ENCODE data around the gene KRTAP10-1. TPM values are rescaled to one million over a fixed set of nuclear protein-coding genes. Genes with fewer than 3 reads are reported as not detected.

KRTAP10-1 gene
- total and polyA plus RNA-seq, 4 donors, result not detected

- no peak for DNase-seq (ENCODE audit: low spot score)
- H3K4me1 ChIP-seq (ENCODE audit: control insufficient read depth in 4 of 4, insufficient read depth in 4 of 4, low read length in 3 of 4), result peaks cover 0 to 26% (median 15%) of the 10 kb centered on the region in 4 donors
- TF ChIP-seq, protein P1, sequence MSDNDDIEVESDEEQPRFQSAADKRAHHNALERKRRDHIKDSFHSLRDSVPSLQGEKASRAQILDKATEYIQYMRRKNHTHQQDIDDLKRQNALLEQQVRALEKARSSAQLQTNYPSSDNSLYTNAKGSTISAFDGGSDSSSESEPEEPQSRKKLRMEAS (IDR thresholded peaks at IDR 0.05), result no peak
- TF ChIP-seq SP1 (IDR thresholded peaks at IDR 0.05), result no peak
- TF ChIP-seq EGR1 (IDR thresholded peaks at IDR 0.05; ENCODE audit: low read depth in 2 of 2), result no peak
- no peak for TF ChIP-seq FOXA1 (IDR thresholded peaks at IDR 0.05)
- TF ChIP-seq HNF4G (IDR thresholded peaks at IDR 0.05), result no peak
- TF ChIP-seq CTCF (IDR thresholded peaks at IDR 0.05; ENCODE audit: low read depth, low read length, missing input control), result no peak
- no peak for TF ChIP-seq YY1 (IDR thresholded peaks at IDR 0.05)
- no peak for TF ChIP-seq HNF4A (conservative IDR thresholded peaks at IDR 0.05)
- TF ChIP-seq ZBTB33 (IDR thresholded peaks at IDR 0.05), result no peak
- TF ChIP-seq RAD21 (IDR thresholded peaks at IDR 0.05), result no peak
- TF ChIP-seq GABPA (IDR thresholded peaks at IDR 0.05 in 1 of 2, conservative IDR thresholded peaks at IDR 0.05 in 1 of 2), result no peak
- TF ChIP-seq TAF1 (conservative IDR thresholded peaks at IDR 0.05), result no peak
- no peak for TF ChIP-seq FOXA2 (IDR thresholded peaks at IDR 0.05)
- TF ChIP-seq NR2F2 (IDR thresholded peaks at IDR 0.05), result no peak
- TF ChIP-seq, protein P2, sequence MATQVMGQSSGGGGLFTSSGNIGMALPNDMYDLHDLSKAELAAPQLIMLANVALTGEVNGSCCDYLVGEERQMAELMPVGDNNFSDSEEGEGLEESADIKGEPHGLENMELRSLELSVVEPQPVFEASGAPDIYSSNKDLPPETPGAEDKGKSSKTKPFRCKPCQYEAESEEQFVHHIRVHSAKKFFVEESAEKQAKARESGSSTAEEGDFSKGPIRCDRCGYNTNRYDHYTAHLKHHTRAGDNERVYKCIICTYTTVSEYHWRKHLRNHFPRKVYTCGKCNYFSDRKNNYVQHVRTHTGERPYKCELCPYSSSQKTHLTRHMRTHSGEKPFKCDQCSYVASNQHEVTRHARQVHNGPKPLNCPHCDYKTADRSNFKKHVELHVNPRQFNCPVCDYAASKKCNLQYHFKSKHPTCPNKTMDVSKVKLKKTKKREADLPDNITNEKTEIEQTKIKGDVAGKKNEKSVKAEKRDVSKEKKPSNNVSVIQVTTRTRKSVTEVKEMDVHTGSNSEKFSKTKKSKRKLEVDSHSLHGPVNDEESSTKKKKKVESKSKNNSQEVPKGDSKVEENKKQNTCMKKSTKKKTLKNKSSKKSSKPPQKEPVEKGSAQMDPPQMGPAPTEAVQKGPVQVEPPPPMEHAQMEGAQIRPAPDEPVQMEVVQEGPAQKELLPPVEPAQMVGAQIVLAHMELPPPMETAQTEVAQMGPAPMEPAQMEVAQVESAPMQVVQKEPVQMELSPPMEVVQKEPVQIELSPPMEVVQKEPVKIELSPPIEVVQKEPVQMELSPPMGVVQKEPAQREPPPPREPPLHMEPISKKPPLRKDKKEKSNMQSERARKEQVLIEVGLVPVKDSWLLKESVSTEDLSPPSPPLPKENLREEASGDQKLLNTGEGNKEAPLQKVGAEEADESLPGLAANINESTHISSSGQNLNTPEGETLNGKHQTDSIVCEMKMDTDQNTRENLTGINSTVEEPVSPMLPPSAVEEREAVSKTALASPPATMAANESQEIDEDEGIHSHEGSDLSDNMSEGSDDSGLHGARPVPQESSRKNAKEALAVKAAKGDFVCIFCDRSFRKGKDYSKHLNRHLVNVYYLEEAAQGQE (IDR thresholded peaks at IDR 0.05), result no peak
- no peak for TF ChIP-seq RXRA (IDR thresholded peaks at IDR 0.05)
- no peak for TF ChIP-seq JUND (IDR thresholded peaks at IDR 0.05)
- H3K4me3 ChIP-seq (ENCODE audit: low read depth in 1 of 3, low read length in 3 of 3), result no peak overlapping the region
- no peak overlapping the region for H3K27ac ChIP-seq (ENCODE audit: low read depth in 1 of 2, low read length in 2 of 2)
- no peaks in the 10 kb centered on the region for H3K36me3 ChIP-seq (ENCODE audit: control insufficient read depth in 4 of 4, insufficient read depth in 3 of 4, low read depth in 1 of 4, low read length in 3 of 4)
- no peak overlapping the region for H3K9ac ChIP-seq (ENCODE audit: low read depth in 1 of 2, low read length in 2 of 2)
- 88% methylated on average over 30 of the region's 30 CpGs for WGBS
- no peaks in the 10 kb centered on the region for H3K9me3 ChIP-seq (ENCODE audit: control insufficient read depth in 4 of 4, low read length in 3 of 4)
- H3K27me3 ChIP-seq (ENCODE audit: control insufficient read depth in 4 of 4, insufficient read depth in 4 of 4, low read length in 3 of 4), result no peaks in the 10 kb centered on the region
Measured at GRCh38 chr21:44508711-44509445, 31.1 kb downstream of the KRTAP10-1 start.

Measured in liver (tissue), 9 donors.